GM19193 (cell line): ENCODE results near the gene CEP78.

ENCODE experiments used
- POLR2A ChIP-seq: IDR thresholded peaks from 4 replicates; pipeline ENCODE4 v1.6.1; 2011; ENCODE audit not compliant: insufficient read depth, insufficient read length; ENCODE audit errors: extremely low read depth

CEP78 gene

DNA sequence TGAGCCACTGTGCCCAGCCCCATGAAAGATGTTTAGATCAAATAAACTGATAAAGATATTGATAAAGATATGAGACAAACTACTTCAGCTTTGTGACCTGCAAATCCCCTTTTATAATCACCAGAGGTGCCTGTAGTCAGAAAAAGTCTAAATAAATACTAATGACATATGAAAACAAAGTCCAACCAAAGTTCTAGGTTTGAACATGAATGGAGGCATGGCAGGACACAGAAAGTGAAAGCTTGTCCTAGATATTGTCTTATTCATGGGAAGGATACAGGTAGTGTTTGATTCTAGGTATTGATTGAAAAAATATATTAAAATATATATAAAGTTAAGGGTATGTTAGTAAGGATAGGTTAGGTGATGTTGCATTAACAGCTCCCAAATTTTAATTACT lies 36.4 kb downstream of the CEP78 start:
- TF ChIP-seq POLR2A, result no peak

DNA sequence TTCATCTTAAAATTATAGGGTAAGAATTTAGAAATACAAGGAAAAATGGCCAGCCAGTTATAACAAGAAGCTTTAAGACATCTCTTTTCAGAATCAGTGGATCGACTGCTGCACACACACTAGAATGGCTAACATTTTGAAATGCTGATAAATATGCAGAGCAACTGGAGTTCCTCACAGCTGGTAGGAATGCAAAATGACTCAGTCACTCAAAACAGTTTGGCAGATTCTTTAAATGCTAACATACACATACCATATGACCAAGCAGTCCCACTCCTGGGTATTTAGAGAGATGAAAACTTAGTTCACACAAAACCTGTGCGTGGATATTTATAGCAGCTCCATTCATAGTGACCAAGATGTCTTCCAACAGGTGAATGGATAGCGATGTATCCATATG lies 37.9 kb downstream of the CEP78 start:
- no peak for TF ChIP-seq POLR2A

DNA sequence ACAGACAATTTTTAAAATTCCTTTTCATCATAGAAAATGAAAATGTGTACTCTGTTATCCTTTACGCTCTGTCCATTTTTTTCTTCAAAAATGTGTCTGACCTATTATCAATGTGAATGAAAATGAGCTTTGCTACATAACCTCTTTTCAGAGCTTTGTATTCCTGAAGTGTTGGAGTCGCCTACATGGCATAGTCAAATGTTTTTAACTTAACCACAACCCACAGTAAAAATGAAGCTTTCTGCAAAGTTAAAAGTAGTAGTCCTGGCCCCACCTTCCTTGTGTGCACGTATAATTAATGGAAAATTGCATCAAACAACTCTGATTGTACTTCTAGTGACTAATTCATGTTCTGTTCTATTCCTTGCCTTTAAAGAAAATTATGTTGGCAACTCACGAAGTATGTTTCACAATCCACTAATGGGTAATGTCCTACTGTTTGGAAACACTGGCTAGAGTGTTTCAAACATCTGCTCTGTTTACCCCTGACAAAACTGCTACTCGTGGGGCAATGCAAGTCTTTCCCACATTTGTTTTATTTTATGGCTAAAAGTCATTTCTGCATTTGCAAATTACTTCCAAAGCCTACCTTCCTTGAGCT lies 42.4 kb downstream of the CEP78 start:
- TF ChIP-seq POLR2A, result no peak

DNA sequence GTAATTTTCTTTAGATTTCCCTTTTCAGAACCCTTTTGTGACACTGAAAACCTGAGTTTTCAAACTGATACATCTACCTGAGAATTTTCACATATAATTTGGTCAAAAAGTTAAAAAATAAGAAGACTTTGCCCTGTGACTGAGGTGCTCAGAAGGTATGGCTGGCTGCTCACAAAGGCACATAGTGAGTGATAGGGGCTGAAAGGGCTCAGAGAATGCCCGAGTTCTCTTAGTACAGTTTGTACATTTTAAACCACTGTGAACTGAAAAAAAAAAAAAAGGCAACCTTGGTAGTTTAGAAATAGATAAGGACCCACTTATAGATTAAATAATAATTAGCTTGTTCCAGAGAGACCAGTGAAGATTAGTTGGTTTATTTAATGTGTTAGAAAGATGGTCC lies 42.9 kb downstream of the CEP78 start:
- TF ChIP-seq POLR2A, result no peak

DNA sequence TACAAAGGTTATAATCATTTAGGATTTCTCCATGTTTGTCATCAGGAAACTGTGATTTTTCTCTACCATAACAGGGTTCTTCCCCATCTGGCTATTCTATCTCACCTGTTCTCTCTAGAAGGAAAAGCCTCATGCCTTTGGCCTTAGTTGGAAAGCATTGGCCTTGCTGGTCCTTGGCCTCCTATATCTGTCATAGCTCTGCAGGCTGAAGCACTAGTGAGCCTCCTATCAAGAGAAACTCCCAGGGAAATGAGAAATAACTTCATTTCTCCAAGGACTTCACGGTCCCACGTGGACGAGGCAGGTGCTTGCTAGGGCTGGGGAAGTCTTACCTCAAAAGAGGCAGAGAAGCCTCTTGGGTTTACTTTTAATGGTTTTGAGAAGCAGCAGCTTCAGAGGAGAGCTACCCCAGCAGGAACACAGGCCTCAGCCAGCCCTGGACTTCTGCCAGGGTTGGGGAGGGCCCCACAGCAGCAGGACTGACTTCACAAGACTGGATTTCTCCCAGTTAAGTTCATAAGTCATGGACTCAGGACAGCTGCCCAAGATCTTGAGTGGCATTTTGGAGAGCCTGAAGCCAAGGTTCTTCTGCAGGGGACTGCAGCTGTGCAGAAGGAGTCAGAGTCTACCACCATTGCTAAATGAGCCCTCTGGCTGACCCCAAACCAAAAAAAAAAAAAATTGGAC lies 45.2 kb downstream of the CEP78 start:
- no peak for TF ChIP-seq POLR2A

DNA sequence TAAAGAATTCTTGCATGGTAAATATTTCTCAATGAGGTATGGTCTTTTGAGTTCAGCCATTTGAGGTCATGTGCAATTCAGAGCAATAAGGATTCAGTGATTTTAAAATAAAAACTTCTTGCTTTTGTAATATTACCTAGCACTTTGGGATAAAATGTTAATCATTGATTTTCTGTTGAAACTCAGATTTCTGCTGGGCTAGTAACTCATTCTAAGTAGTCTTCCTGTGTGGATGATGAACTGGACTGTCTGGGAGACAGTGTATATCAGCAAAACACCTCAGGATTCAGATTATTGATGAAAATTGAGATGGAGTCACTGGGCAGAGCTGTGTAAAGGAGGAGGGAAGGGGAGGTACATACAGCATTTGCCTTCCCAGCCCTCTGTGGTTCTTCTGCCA lies 50.2 kb downstream of the CEP78 start:
- TF ChIP-seq POLR2A, result no peak

DNA sequence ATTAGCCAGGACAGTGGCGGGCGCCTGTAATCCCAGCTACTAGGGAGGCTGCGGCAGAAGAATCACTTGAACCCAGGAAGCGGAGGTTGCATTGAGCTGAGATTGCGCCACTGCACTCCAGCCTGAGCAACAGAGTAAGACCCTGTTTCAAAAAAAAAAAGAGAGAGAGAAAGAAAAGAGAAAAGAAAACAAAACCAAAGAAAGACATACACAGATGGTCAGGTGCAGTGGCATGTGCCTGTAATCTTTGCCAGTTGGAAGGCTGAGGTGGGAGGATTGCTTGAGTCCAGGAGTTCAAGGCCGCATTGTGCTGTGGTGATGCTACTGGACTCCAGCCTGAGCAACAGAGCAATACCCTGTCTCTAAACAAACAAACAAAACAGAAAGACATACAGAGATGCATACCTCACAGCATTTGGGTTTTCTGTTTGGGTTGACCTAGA lies 51.1 kb downstream of the CEP78 start:
- no peak for TF ChIP-seq POLR2A

DNA sequence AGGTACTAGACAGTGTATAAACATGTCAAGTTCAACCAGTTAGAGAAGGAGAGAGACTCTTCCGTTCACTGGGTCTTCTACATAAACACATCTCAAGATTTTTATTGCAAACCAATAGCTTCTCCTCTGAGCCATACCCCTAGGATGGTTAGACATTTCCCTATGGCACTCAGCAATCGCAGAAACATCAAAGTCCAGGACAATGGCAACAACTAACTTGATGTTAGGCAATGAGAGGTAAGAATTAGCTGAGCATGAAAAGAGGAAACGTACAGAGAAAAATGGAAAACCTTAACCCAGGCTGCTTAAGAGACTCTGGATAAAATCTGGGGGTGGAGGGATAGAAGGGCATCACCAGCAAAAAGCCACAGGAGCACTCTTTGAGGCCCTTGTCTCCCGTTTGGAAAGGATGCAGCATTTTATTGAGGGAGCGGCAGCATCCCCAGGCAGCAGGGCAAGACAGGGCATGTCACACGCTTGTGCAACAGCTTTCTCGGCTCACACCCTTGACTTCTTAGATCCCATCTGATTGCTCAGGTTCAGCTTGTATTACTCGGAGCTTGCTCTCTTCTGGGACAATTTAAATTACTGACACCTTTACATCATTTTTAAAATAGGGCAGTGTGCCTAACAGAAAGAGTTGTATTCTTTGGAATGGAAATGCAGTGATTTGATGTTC lies 52.5 kb downstream of the CEP78 start:
- no peak for TF ChIP-seq POLR2A

DNA sequence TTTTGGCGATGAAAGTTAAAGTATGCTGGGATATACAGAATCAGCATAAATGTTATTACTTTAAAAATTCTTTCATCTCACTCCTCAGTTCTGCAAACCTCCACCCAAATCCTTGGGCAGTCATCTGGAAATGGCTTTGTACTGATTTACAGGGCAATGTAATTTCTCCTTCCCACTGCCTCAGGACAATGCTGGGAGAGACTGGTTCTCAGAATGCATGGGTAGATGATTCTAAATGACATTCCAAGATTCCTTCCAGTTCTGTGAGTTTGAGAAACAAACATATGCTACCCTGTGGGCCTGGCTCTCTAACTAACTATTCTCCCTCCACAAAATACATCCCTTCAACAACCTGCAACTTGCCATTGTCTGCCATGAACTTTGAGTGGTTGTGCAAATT lies 53.6 kb downstream of the CEP78 start:
- no peak for TF ChIP-seq POLR2A

DNA sequence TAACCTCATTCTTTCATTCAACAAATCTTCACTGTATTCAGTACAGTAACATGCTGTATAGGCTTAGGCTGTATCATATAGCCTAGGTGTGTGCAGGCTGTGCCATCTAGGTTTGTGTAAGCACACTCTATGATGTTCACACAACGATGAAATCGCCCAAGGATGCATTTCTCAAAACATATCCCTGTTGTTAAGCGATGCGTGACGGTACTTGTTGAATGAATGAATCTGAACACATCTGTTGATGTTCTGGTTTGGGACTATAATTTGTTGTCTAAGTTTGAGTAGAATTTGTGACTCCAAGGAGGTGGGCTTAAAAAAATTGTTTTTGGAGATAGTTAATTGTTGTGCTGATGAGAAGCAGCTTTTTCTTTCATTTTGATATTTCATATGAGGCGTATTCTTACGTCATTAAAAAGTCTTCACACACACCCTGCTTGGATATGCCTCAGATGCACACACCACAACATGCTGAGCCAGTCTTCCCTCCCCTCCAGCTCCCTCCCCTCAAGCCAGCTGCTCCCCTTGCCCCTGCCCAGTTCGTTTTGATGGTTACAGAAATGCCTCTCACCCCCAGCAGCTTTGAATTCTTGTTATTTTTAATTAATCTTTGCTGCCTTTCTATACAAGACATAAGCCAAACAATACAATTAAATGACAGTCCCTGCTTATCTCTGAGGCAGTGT lies 55.5 kb downstream of the CEP78 start:
- TF ChIP-seq POLR2A, result no peak

DNA sequence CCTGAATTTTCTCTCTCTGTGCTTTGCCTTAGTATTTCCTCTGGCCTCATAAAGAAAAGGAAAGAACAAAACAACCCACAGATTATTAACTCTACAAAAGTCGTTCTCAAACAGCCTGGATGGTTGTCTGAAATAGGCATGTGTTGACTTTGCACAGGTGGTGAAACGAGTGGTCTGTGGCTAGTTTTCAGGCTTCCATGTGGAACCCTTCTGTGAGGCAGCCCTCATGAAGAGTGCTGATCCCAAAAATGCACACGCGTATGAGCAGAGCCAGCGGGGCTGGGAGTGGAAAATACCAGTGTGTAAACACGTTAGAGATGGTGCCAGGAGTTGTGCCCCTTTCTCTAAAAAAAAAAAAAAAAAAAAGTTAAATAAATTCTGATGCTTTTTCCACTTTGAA lies 56.2 kb downstream of the CEP78 start:
- TF ChIP-seq POLR2A, result no peak

DNA sequence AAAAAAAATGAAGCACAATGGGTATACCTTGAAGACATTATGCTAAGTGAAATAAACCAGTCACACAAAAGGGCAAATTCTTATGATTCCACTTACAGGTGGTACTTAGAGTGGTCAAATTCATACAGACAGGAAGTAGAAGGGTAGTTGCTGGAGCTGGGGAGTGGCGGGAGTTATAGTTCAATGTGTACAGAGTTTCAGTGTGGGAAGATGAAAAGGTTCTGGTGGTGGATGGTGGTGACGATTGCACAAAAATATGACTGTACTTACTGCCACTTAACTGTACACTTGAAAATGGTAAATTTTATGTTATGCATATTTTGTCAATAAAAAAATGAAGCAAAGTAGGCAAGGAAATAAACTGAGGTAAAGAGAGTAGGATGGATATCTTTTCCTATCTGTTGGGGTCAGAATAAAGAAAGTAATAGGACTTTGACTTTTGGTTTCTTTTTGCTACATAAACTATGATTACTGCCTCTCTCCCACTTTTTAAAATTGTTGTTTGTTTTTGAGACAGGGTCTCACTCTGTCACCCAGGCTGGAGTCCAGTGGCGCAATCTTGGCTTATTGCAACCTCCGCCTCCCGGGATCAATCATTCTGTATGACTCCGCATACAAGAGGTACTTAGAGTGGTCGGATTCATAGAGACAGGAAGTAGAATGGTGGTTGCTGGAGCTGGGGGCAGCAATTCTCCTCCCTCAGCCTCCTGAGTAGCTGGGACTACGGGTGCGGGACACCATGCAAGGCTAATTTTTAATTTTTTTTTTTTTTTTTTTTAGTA lies 57.0 kb downstream of the CEP78 start:
- TF ChIP-seq POLR2A, result no peak

DNA sequence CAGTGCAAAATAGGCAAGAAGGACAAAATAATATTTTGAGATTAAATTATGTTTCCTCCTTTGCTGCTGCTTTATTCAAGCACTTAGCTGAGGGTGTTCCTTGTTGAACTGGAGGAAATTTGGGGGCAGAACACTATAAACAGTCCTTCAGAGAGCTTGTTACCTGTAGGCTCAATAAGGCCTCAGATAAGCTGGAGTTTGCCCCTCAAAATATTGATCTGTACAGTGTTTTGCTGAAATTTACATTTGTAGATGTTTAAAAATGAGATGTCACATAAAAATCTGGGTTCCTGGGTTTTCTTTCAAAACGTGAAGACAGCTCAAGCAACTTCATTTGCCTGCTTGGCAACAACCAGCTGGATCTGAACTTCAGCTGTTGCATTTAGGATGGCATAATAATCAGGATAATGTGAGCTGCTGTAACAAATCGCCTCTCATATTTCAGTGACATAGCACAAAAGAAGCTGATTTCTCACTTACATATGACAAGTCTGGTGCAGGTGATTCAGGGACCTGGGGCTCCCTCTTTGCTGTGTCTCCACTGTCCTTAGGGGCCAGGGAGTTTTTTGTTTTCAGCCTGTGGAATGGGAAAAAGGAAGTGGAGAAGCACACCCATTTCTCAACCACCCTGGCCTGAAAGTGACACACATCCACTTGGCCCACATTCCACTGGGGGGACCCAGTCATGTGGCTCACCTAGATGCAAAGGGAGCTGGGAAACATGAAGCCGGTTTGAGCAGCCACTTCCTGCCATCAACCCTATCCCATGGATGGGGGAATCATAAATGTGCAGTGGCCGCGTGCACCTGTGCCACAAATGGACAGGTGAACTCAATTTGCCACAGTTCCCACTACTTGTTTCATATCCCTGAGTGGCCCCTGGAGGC lies 58.7 kb downstream of the CEP78 start:
- TF ChIP-seq POLR2A, result no peak

DNA sequence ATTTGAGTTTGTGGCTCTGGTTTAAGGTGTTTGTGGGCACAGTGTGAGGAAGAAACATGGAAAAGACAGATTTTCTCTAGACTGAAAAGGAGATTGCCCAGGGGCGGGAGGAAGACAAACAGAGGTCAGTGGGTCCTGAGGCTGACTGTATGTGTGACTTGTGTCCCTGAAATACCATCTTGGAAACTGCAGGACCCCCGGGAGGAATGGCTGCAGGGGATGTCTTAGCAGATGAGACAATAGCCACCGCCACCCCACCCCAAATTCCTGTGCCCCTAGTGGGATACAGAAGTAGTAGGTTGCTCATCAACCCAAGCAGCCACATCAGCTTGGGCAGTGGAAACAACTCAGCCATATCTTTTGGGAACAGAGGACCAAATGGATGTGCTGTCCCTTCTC lies 59.3 kb downstream of the CEP78 start:
- TF ChIP-seq POLR2A, result no peak

DNA sequence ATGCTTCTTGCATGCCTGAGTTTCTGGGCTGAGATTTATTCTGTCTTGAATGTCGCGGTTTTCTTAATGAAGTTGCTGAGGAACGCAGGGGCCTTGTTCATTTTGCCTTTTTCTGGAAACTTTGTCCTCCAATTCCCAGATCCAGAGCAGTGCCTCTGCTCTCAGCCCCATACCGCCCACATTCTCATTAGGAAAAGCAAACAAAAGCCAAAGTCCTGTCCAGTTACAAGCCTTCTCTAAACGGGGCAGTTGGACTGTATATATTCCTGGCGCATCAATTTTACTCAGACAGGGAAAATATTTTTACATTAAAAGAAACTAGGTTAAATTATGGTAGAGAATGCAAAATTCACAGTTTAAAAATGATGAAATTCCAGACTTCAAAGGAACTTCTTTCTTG lies 59.9 kb downstream of the CEP78 start:
- no peak for TF ChIP-seq POLR2A
